Thyroid gland (tissue), 4 donors: ENCODE data around the gene PLEKHM3. TPM values are rescaled to one million over a fixed set of nuclear protein-coding genes. Genes with fewer than 3 reads are reported as not detected.

Source experiments
- DNase-seq, 2 donors: peaks; one replicate each; pipeline ENCODE4 v3.0.0-alpha.2; 2019
- H3K27ac ChIP-seq, 3 donors: fragments of 200-600 bp; sonication (generic); 1 replicate in 2 of 3; 2 replicates in 1 of 3; pipeline ENCODE4 v1.5.1; 2016 to 2019; ENCODE audit warnings: mild to moderate bottlenecking in 1 of 3, moderate library complexity in 1 of 3
- H3K27me3 ChIP-seq: fragments of 200-600 bp; sonication (generic); one replicate; pipeline ENCODE4 v1.5.1; 2019
- H3K36me3 ChIP-seq, 2 donors: fragments of 200-600 bp; sonication (generic); one replicate each; pipeline ENCODE4 v1.5.1; 2016 to 2019
- H3K4me1 ChIP-seq, 2 donors: fragments of 200-600 bp; sonication (generic); one replicate each; pipeline ENCODE4 v1.5.1; 2017 to 2019
- H3K4me3 ChIP-seq, 3 donors: fragments of 200-600 bp; sonication (generic); replicated peaks in 1 of 3; 1 replicate in 2 of 3; 2 replicates in 1 of 3; pipeline ENCODE4 v1.5.1; 2016; ENCODE audit warnings: mild to moderate bottlenecking in 1 of 3
- H3K9me3 ChIP-seq: fragments of 200-600 bp; sonication (generic); one replicate; pipeline ENCODE4 v1.5.1; 2017
- CTCF ChIP-seq, 6 experiments: fragments of 200-600 bp in 3 of 6; fragments of 450-650 bp in 3 of 6; sonication (generic) in 3 of 6; IDR thresholded peaks; one replicate each; pipeline ENCODE4 v1.5.1; 2016 to 2019; ENCODE audit warnings: antibody characterized with exemption in 6 of 6, mild to moderate bottlenecking in 2 of 6, inconsistent platforms in 1 of 6, moderate library complexity in 1 of 6
- POLR2A ChIP-seq, 2 donors: fragments of 450-650 bp; IDR thresholded peaks; one replicate each; pipeline ENCODE4 v1.6.1; 2017; ENCODE audit warnings: antibody characterized with exemption in 2 of 2, mild to moderate bottlenecking in 2 of 2, moderate library complexity in 1 of 2
- WGBS, 2 donors: methylation state at CpG; one replicate each; pipeline ENCODE4 v1.1.5; 2017; 5-methylcytosine and 5-hydroxymethylcytosine counted together
- intact Hi-C: fragments of 100-400 bp; cut with DNase I; formaldehyde crosslinking; loops from one replicate; pipeline ENCODE4 v1.15.1; 2023
- total RNA-seq, 4 donors: library from RNA; depleted of rRNA; stranded (reverse); fragments of >200 nt; gene quantifications; one replicate each; pipeline ENCODE4 v1.2.3, GENCODE V29; 2016

The PLEKHM3 gene
- total RNA-seq, 4 donors from 2014 or later = 42.2 to 53.0 (median 44.5) TPM

GRCh38 chr2:207784898-207785297, 240.4 kb downstream of the PLEKHM3 start:
- H3K4me1 ChIP-seq = peaks cover 0 to 9% of the 10 kb centered on the region in 2 donors
- H3K27ac ChIP-seq = no peak overlapping the region
- no peaks in the 10 kb centered on the region for H3K27me3 ChIP-seq
- H3K9me3 ChIP-seq = no peaks in the 10 kb centered on the region
- no peak overlapping the region for H3K4me3 ChIP-seq
- no peaks in the 10 kb centered on the region for H3K36me3 ChIP-seq
- TF ChIP-seq POLR2A (IDR thresholded peaks at IDR 0.05) (no peak), CTCF (IDR thresholded peaks at IDR 0.05) (no peak)
- DNase-seq = no peak
- WGBS, 2 donors = 88% methylated on average over 5 of the region's 5 CpGs
- intact Hi-C loops = no loop called here

- Histone ChIP-seq H3K27ac (no peak overlapping the region), H3K4me1 (peaks cover 0 to 9% of the 10 kb centered on the region in 2 donors), H3K27me3 (no peaks in the 10 kb centered on the region), H3K9me3 (no peaks in the 10 kb centered on the region), H3K36me3 (no peaks in the 10 kb centered on the region), H3K4me3 (no peak overlapping the region)
- WGBS, 2 donors = 90 to 91% methylated on average over 2 of the region's 2 CpGs
- intact Hi-C loops = no loop called here
- no peak for DNase-seq
- TF ChIP-seq POLR2A (IDR thresholded peaks at IDR 0.05) (no peak), CTCF (IDR thresholded peaks at IDR 0.05) (no peak)
Observed at GRCh38 chr2:207783514-207783913, 241.8 kb downstream of the PLEKHM3 start.

- TF ChIP-seq POLR2A (IDR thresholded peaks at IDR 0.05) = no peak
- no peak for TF ChIP-seq CTCF (IDR thresholded peaks at IDR 0.05)
- DNase-seq = peak in 1 of 2 donors; percentile 41
- H3K9me3 ChIP-seq = no peaks in the 10 kb centered on the region
- 80 to 83% methylated on average over 10 of the region's 10 CpGs for WGBS, 2 donors
- H3K4me1 ChIP-seq = peaks cover 0 to 9% of the 10 kb centered on the region in 2 donors
- H3K27ac ChIP-seq = peak overlapping the region in 1 of 3 donors; percentile 21
- intact Hi-C loops = no loop called here
- no peak overlapping the region for H3K4me3 ChIP-seq
- H3K36me3 ChIP-seq = no peaks in the 10 kb centered on the region
- no peaks in the 10 kb centered on the region for H3K27me3 ChIP-seq
Observed at GRCh38 chr2:207782238-207783030, 242.9 kb downstream of the PLEKHM3 start.

- Histone ChIP-seq H3K27ac (no peak overlapping the region), H3K4me1 (peaks cover 0 to 9% of the 10 kb centered on the region in 2 donors), H3K4me3 (no peak overlapping the region), H3K36me3 (no peaks in the 10 kb centered on the region), H3K27me3 (no peaks in the 10 kb centered on the region), H3K9me3 (no peaks in the 10 kb centered on the region)
- TF ChIP-seq POLR2A (IDR thresholded peaks at IDR 0.05) (no peak), CTCF (IDR thresholded peaks at IDR 0.05) (no peak)
- 85 to 88% methylated on average over 11 of the region's 11 CpGs for WGBS, 2 donors
- no peak for DNase-seq
- intact Hi-C loops = no loop called here
Observed at GRCh38 chr2:207779523-207779922, 245.8 kb downstream of the PLEKHM3 start.

GRCh38 chr2:207778298-207778882, 246.9 kb downstream of the PLEKHM3 start:
- TF ChIP-seq CTCF (IDR thresholded peaks at IDR 0.05) (no peak), POLR2A (IDR thresholded peaks at IDR 0.05) (no peak)

More at GRCh38 chr2:207778298-207778882, 246.9 kb downstream of the PLEKHM3 start:
- Histone ChIP-seq H3K27me3 (no peaks in the 10 kb centered on the region), H3K36me3 (no peaks in the 10 kb centered on the region), H3K27ac (no peak overlapping the region), H3K9me3 (no peaks in the 10 kb centered on the region), H3K4me1 (peaks cover 0 to 9% of the 10 kb centered on the region in 2 donors), H3K4me3 (no peak overlapping the region)
- no peak for DNase-seq
- WGBS, 2 donors = 82 to 98% methylated on average over 4 of the region's 4 CpGs
- intact Hi-C loops = no loop called here
